SHP77 treated with DMSO at 0.1 percent for 48 hours (cell line): Measurements from ENCODE around the gene DNAJC1.
"Not testable (repeated sequence)": the region's sequence is repeated elsewhere in the genome, so short reads cannot be mapped to it uniquely, and the experiment has no call there.

Experiments
- DNase-seq: peaks from one replicate; lab custom pipeline; 2025; lab: John Stamatoyannopoulos, UW

The DNAJC1 gene

GRCh38 chr10:21899736-21900135 is 103.8 kb downstream of the DNAJC1 start:
- no peak for DNase-seq

DNA sequence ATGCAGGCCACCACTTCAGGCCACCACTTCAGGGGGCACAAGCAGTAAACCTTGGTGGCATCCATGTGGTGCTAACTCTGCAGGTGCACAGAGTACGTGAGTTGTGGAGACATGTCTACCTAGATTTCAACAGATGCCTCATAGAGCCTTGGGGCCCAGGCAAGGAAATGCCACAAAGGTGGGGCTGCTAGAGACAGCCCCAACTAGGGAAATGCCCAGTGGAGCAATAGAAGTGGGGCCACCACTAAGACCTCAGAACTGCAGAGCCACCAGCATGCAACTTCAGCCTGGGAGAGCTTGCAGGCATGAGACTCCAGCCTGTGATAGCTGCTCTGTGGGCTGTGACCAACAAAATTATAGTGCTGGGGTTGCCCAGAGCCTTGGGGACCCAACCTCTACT is 107.6 kb downstream of the DNAJC1 start:
- DNase-seq: no peak

GRCh38 chr10:21894648-21895342 is 108.7 kb downstream of the DNAJC1 start:
- no peak for DNase-seq

- DNase-seq: no peak
Measured at GRCh38 chr10:21891439-21891838, 112.1 kb downstream of the DNAJC1 start.

DNA sequence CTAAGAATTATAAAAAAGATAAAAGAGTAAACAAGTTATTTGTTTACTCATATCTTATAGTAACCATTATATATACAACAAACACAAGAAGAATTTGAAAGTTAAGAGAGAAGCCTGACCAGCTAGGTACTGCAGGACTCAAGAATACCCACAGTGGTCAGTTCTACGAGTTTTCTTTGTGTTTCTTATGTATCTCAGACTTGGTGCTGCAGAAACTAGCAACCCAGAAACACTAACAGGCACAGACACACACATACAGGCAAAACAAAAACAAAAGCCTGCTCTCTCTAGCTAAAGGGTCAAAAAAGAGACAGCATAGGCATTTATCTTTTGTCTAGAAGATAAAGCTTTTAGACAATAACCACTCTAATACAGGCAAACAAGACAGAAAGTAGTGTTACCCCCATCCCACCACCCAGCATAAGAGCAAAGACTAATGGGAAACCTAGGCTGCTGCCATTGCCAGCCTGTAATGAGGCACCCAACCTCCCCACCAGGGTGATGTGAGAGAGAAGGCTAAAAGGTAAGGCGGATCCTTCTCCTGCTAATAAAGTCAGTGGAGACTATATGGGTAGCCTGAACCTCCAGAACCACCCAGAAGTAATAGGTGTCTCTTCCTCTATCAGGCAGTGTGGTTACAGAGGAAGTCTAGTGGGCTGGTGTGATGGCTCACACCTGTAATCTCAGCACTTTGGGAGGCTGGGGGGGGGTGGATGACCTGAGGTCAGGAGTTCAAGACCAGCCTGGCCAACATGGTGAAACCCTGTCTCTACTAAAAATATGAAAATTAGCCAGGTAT is 113.9 kb downstream of the DNAJC1 start:
- no peak for DNase-seq

DNA sequence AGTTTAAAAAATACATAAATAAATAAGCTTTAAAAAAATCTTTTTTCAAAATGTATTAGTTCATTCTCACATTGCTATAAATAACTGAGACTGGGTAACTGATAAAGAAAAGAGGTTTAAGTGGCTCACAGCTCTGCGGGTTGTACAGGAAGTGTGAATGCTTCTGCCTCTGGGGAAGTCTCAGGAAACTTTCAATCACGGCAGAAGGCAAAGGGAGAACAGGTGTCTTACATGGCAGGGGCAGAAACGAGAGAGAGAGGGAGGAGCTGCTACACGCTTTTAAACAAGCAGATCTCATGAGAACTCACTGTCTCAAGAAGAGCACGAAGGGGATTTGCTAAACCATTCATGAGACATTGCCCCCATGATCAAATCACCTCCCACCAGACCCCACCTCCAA is 114.6 kb downstream of the DNAJC1 start:
- DNase-seq: no peak

GRCh38 chr10:21885940-21886339 is 117.6 kb downstream of the DNAJC1 start:
- DNase-seq: no peak

- no peak for DNase-seq
Measured at GRCh38 chr10:21873198-21873597, 130.3 kb downstream of the DNAJC1 start.

GRCh38 chr10:21872771-21873170 is 130.8 kb downstream of the DNAJC1 start:
- DNase-seq: not testable (repeated sequence)

DNA sequence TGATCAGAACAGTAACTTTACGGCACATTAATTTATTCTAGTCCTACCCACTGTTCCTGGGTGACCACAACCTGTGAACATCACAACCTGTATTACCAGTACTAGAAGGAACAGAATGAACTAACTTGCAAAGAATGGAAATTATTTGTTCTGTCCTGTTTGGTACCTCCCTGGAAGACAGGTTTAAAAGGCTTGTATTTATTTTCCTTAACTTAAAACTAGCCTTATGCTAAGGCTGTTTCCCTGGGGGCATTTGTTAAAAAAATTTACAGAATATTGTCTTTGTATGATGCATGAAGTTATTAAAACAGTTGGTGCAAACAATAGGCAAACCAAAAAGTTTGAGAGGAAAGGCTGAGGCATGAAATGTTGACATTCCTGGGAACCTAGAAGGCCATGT is 132.7 kb downstream of the DNAJC1 start:
- no peak for DNase-seq

GRCh38 chr10:21869087-21869486 is 134.4 kb downstream of the DNAJC1 start:
- DNase-seq: not testable (repeated sequence)

- DNase-seq: no peak
Measured at GRCh38 chr10:21860718-21861117, 142.8 kb downstream of the DNAJC1 start.

DNA sequence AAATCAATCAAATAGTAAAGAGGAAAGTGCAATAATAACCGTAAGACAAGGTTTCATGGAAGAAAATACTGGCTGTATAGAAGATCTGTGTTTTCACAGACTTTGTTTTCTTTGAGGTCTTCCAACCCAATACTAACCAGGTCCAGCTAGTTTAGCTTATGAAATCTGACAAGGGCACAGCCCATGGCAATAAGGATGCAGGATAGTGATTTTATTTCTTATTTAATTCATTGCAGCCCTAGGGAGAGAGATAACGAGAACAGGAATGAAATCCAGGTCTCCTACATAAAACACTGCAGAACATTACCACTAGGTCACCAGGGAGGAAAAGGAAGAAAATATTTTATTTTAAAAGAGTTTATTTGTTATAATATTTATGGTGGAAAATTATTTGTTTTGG is 145.1 kb downstream of the DNAJC1 start:
- DNase-seq: no peak

- DNase-seq: no peak
Measured at GRCh38 chr10:21849607-21850006, 153.9 kb downstream of the DNAJC1 start.

DNA sequence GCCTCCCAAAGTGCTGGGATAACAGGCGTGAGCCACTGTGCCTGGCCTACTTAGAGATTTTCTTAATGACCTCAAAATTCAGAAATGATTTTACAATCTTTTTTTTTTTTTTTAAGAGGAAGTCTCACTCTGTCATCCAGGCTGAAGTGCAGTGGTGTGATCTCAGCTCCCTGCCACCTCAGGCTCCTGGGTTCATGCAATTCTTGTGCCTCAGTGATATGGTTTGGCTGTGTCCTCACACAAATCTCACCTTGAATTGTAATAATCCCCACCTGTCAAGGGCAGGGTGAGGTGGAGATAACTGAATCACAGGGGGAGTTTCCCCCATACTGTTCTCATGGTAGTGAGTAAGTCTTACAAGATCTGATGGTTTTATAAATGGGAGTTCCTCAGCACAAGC is 159.9 kb downstream of the DNAJC1 start:
- DNase-seq: no peak

DNA sequence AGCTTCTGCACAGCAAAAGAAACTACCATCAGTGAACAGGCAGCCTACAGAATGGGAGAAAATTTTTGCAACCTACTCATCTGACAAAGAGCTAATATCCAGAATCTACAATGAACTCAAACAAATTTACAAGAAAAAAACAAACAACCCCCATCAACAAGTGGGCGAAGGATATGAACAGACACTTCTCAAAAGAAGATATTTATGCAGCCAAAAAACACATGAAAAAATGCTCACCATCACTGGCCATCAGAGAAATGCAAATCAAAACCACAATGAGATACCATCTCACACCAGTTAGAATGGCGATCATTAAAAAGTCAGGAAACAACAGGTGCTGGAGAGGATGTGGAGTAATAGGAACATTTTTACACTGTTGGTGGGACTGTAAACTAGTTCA is 162.3 kb downstream of the DNAJC1 start:
- not testable (repeated sequence) for DNase-seq

GRCh38 chr10:21837487-21837886 is 166.0 kb downstream of the DNAJC1 start:
- DNase-seq: not testable (repeated sequence)

- DNase-seq: not testable (repeated sequence)
Measured at GRCh38 chr10:21834574-21834973, 169.0 kb downstream of the DNAJC1 start.

DNA sequence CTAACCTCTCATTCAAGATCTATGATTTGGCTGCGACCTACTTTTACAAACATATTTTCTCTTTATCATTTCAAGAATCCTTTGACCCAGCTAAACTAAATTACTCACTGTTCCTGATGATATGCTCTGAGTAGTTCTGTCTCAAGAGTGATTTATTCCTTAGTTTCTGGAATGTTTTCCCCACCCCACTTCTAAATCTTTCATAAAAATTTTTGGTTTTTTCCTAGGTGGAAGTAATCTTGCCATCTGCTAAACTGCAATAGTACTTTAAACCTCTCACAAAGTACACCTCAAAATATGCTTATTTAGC is 170.8 kb downstream of the DNAJC1 start:
- DNase-seq: no peak

DNA sequence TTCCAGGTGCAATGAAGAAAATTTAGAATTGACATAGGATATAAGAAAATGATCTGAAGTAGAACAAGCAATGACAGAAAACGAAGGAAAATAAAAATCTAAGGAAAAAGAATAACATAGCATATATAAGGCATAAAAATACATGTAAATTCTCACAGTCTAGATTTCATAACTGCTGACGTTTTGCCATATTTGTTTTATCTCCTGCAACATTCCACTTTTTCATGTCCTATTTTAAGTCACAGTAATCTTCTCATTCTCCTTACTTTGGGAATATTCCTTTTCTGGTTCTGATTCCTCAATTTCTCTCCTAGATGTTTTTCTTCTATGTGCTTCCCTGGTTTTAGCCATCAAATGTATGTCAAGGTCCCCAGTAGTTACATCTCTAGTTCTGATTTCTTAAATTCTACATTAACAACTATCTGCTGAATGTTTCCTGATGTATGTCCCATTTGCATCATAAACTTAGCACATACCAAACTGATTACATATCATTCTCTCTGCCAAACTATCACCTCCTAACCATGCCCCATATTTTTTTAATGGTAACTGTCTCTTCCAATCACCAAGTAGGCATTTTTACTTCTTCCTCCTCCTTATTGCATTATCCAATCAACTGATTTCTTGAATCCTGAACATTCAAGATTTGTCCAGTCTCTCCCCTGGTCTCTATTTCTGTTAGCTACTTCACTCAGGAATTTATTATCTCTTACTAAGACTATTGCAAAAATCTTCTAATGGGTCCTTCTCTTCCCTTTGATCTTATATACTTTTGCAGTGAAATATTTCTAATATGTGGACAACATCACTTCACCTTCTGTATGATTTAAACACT is 171.3 kb downstream of the DNAJC1 start:
- no peak for DNase-seq

- no peak for DNase-seq
Measured at GRCh38 chr10:21830037-21830436, 173.5 kb downstream of the DNAJC1 start.

GRCh38 chr10:21827308-21827707 is 176.2 kb downstream of the DNAJC1 start:
- no peak for DNase-seq

DNA sequence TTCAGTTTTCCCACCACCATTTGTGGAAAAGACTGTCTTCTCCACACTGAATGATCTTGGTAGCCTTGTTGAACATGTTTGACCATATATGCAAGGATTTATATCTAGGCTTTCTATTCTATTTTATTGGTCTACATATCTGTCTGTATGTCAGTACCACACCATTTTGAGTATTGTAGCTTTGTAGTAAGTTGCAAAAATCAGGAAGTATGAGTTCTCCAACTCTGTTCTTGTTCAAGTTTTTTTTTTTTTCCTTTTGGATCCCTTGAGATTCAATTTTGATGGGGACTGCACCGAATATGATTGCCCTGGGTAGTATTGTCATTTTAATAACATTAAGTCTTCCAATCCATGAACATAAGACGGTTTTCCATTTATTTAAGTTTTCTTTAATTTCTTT is 176.8 kb downstream of the DNAJC1 start:
- DNase-seq: no peak
